Right renal cortex interstitium (tissue), 3 donors: ENCODE data around the gene TEX14. TPM values are rescaled to one million over a fixed set of nuclear protein-coding genes. Genes with fewer than 3 reads are reported as not detected.

Experiments used
- DNase-seq, 3 donors: peaks; one replicate each; pipeline ENCODE4 v3.0.0-alpha.2; 2013; ENCODE audit warnings: low read depth in 3 of 3, low spot score in 2 of 3
- polyA plus RNA-seq, 3 donors: library from polyadenylated mRNA; unstranded; fragments of 120-200 nt; gene quantifications; one replicate each; pipeline ENCODE4 v1.2.1, GENCODE V29; 2013; ENCODE audit not compliant: insufficient read length in 3 of 3

Gene TEX14
- polyA plus RNA-seq, 3 donors: 0.38 to 0.71 (median 0.68) TPM

DNA sequence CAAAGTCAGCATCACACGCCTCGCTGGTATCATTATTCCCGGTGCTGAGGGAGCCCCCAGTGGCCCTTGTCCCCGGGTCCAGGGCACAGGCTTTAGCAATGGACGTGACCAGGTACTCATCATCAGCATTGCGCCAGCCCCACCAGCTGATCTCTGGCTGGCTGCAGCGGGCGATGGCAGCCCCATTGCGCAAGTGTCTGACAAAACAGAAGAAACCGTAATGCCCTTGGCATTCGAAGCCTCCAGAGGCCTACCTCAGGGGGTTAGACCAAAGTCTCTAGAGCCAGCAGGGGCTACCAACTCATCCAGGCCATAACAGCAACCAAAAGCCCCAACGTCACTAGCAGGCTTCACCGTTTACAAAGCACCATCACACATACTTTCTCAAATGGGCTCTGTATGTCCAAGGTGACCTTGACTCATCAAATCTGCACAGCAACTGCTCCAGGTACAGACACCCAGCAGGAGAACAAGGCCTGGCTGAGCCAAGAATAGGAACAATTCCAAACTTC is 184.7 kb downstream of the TEX14 start:
- no peak for DNase-seq

Other genes starting within 250 kb of the TEX14 start
- under 1 TPM; 0.28 to 0.53 (median 0.51) TPM for gene HSF5, start 203.6 kb downstream of the TEX14 start, polyA plus RNA-seq
- gene MTMR4, start 177.4 kb downstream of the TEX14 start, polyA plus RNA-seq: 10 to 100 TPM; 45.8 to 48.7 (median 47.2) TPM
- gene RAD51C, start 557 bp upstream of the TEX14 start, polyA plus RNA-seq: 10 to 100 TPM; 50.6 to 53.0 (median 51.9) TPM
- gene PPM1E, start 63.8 kb upstream of the TEX14 start, polyA plus RNA-seq: 1 to 10 TPM; 3.1 to 4.0 (median 4.0) TPM